ENCODE measurements around the gene DNAJC5. TPM values are rescaled to one million over a fixed set of nuclear protein-coding genes. Genes with fewer than 3 reads are reported as not detected.
A peak's percentile ranks its signal among the peaks of the same experiment; 100 is the strongest.
"Not testable (repeated sequence)": the region's sequence is repeated elsewhere in the genome, so short reads cannot be mapped to it uniquely, and the experiment has no call there.

DNAJC5 gene
- total RNA-seq, 2 experiments from 2014 or later: 30.1 to 34.3 TPM

DNA sequence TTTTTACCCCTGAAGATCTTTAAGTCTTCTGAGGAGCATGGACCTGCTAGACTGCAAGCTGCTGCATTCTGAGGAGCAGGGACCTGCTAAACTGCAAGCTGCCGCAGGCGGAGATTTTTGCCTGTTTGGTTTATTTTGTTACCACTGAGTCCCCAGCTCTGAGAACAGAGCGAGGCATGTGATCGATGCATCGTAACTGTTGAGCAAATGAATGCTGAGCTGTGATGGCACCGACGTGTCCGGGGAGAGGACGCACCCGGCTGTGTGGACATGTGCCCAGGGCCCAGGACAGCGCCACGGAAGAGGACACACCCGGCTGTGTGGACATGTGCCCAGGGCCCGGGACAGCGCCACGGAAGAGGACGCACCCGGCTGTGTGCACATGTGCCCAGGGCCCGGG, 24.2 kb downstream of the DNAJC5 start:
- ChIA-PET CTCF (interaction anchor here (1.3 to 1.4 kb wide), 2 partner anchors 14 to 17 kb away, joined by 4 to 6 read pairs; no protein-coding TSS in a partner anchor), POLR2A (no interaction called here)
- H3K27me3 Mint-ChIP-seq: no peaks in the 10 kb centered on the region
- intact Hi-C loops (cut with DNase I, micrococcal nuclease): no loop called here
- no peak overlapping the region for H3K27ac Mint-ChIP-seq
- H3K4me1 Mint-ChIP-seq: peaks cover 15% of the 10 kb centered on the region
- no peak for DNase-seq
- no peaks in the 10 kb centered on the region for H3K9me3 Mint-ChIP-seq (ENCODE audit: low read depth)
- no peak for ATAC-seq
- H3K4me3 Mint-ChIP-seq: no peak overlapping the region
- peaks cover 24% of the 10 kb centered on the region for H3K36me3 Mint-ChIP-seq (ENCODE audit: low read depth)

DNA sequence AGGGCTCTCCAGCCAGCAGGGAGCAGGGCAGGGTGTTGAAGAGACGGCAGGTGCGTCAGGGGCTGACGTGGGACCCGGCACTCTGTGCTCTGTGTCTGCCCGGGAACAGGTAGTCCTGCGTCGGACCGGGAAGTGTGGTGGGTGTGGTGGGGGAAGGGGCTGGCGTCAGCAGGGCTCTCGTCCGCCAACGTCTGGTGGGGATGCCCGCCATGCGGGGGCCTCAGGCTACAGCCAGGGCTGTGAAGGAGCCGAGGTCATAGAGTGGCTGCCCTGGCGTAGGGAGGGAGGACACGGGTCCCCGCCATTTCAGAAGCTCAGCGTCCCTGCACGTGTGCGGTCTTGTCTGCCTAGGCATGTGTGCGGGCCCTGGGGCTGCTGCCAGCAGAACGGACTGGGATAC, 25.3 kb downstream of the DNAJC5 start:
- peaks cover 17% of the 10 kb centered on the region for H3K36me3 Mint-ChIP-seq (ENCODE audit: low read depth)
- no peak overlapping the region for H3K4me3 Mint-ChIP-seq
- peaks cover 15% of the 10 kb centered on the region for H3K4me1 Mint-ChIP-seq
- no peak for DNase-seq
- no peaks in the 10 kb centered on the region for H3K27me3 Mint-ChIP-seq
- no peak overlapping the region for H3K27ac Mint-ChIP-seq
- H3K9me3 Mint-ChIP-seq (ENCODE audit: low read depth): no peaks in the 10 kb centered on the region
- CTCF ChIA-PET: no interaction called here
- intact Hi-C loops (cut with DNase I, micrococcal nuclease): no loop called here
- no peak for ATAC-seq
- POLR2A ChIA-PET: no interaction called here

- H3K27ac Mint-ChIP-seq: no peak overlapping the region
- intact Hi-C loops (cut with DNase I, micrococcal nuclease): no loop called here
- no peak overlapping the region for H3K4me3 Mint-ChIP-seq
- ATAC-seq: no peak
- POLR2A ChIA-PET: no interaction called here
- no peaks in the 10 kb centered on the region for H3K27me3 Mint-ChIP-seq
- H3K4me1 Mint-ChIP-seq: peaks cover 7% of the 10 kb centered on the region
- no peak for DNase-seq
- CTCF ChIA-PET: interaction anchor here (0.7 kb wide), 1 partner anchor 45 kb away, joined by 6 read pairs; no protein-coding TSS in a partner anchor
- peaks cover 12% of the 10 kb centered on the region for H3K36me3 Mint-ChIP-seq (ENCODE audit: low read depth)
- H3K9me3 Mint-ChIP-seq (ENCODE audit: low read depth): no peaks in the 10 kb centered on the region
Observed at GRCh38 chr20:63923651-63924050, 28.7 kb downstream of the DNAJC5 start.

GRCh38 chr20:63924241-63924640, 29.3 kb downstream of the DNAJC5 start:
- POLR2A ChIA-PET: no interaction called here
- Mint-ChIP-seq H3K4me1 (peaks cover 7% of the 10 kb centered on the region), H3K27me3 (no peaks in the 10 kb centered on the region), H3K9me3 (ENCODE audit: low read depth) (no peaks in the 10 kb centered on the region), H3K36me3 (ENCODE audit: low read depth) (peaks cover 18% of the 10 kb centered on the region), H3K4me3 (no peak overlapping the region), H3K27ac (no peak overlapping the region)
- intact Hi-C loops (cut with DNase I, micrococcal nuclease): no loop called here
- CTCF ChIA-PET: no interaction called here
- ATAC-seq: no peak
- DNase-seq: no peak

- no peaks in the 10 kb centered on the region for H3K9me3 Mint-ChIP-seq (ENCODE audit: low read depth)
- DNase-seq (no peak), ATAC-seq (no peak)
- intact Hi-C loops (cut with DNase I, micrococcal nuclease): no loop called here
- CTCF ChIA-PET: no interaction called here
- peak overlapping the region; percentile 29 for H3K27ac Mint-ChIP-seq
- H3K27me3 Mint-ChIP-seq: no peaks in the 10 kb centered on the region
- H3K4me1 Mint-ChIP-seq: peaks cover 7% of the 10 kb centered on the region
- POLR2A ChIA-PET: no interaction called here
- no peak overlapping the region for H3K4me3 Mint-ChIP-seq
- H3K36me3 Mint-ChIP-seq (ENCODE audit: low read depth): peaks cover 32% of the 10 kb centered on the region
Observed at GRCh38 chr20:63926298-63926697, 31.4 kb downstream of the DNAJC5 start.

DNA sequence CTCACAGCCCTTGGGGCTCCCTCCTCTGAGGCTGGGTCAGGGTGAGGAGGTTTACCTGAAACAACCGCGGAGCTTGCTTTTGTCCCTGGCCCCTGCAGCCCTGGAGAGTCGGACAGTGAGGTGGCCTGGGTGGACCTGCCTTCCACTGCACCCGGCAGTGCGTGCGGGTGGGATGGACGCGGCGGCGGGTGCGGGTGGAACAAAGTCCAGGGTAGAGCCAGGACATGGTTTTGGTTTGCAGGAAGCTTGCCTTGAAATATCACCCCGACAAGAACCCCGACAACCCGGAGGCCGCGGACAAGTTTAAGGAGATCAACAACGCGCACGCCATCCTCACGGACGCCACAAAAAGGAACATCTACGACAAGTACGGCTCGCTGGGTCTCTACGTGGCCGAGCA, 34.1 kb downstream of the DNAJC5 start:
- Mint-ChIP-seq H3K36me3 (ENCODE audit: low read depth) (peaks cover 41% of the 10 kb centered on the region), H3K4me1 (peaks cover 3% of the 10 kb centered on the region), H3K27ac (no peak overlapping the region), H3K9me3 (ENCODE audit: low read depth) (no peaks in the 10 kb centered on the region), H3K4me3 (no peak overlapping the region), H3K27me3 (no peaks in the 10 kb centered on the region)
- intact Hi-C loops (cut with DNase I, micrococcal nuclease): no loop called here
- POLR2A ChIA-PET: interaction anchor here (1.1 kb wide), 1 partner anchor 25 kb away, joined by 7 read pairs; no protein-coding TSS in a partner anchor
- CTCF ChIA-PET: interaction anchor here (0.5 to 0.7 kb wide), 2 partner anchors 25 to 59 kb away, joined by 3 to 4 read pairs; no protein-coding TSS in a partner anchor
- DNase-seq: no peak
- ATAC-seq: no peak

GRCh38 chr20:63929473-63929883, 34.6 kb downstream of the DNAJC5 start:
- H3K4me1 Mint-ChIP-seq; intact Hi-C loops (cut with DNase I, micrococcal nuclease); H3K9me3 Mint-ChIP-seq (ENCODE audit: low read depth); DNase-seq; H3K27ac Mint-ChIP-seq; ATAC-seq; H3K4me3 Mint-ChIP-seq; H3K27me3 Mint-ChIP-seq: not testable (repeated sequence)
- CTCF ChIA-PET: interaction anchor here (0.5 to 0.7 kb wide), 2 partner anchors 25 to 63 kb away, joined by 3 read pairs; no protein-coding TSS in a partner anchor
- POLR2A ChIA-PET: interaction anchor here (1.1 kb wide), 1 partner anchor 26 kb away, joined by 7 read pairs; no protein-coding TSS in a partner anchor
- peaks cover 41% of the 10 kb centered on the region for H3K36me3 Mint-ChIP-seq (ENCODE audit: low read depth)

GRCh38 chr20:63930971-63931553, 36.1 kb downstream of the DNAJC5 start:
- peaks cover 49% of the 10 kb centered on the region for H3K36me3 Mint-ChIP-seq (ENCODE audit: low read depth)
- no peak overlapping the region for H3K4me3 Mint-ChIP-seq
- POLR2A ChIA-PET: no interaction called here
- CTCF ChIA-PET: no interaction called here
- ATAC-seq (no peak), DNase-seq (no peak)
- H3K27me3 Mint-ChIP-seq: no peaks in the 10 kb centered on the region
- no peak overlapping the region for H3K27ac Mint-ChIP-seq
- intact Hi-C loops (cut with DNase I, micrococcal nuclease): no loop called here
- H3K4me1 Mint-ChIP-seq: peaks cover 2% of the 10 kb centered on the region
- H3K9me3 Mint-ChIP-seq (ENCODE audit: low read depth): no peaks in the 10 kb centered on the region

DNA sequence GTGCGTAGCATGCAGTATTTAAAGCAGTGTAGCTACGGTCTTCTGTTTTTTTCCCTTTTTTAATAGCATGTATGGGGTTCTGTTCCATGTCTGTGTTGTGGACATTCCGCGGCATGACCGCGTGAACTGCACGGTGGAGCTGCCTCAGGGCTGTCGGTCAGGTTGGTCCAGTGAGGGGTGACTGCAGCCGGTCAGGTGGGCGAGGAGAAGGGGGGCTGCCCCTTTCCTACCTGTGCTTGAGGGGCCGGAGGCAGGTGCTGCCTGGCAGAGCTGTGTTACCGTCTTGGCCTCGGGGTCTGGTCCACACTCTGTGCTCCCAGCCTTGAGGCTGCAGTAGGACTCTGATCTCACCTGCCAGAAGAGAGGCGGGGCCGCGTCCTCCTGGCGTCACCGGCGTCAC, 36.8 kb downstream of the DNAJC5 start:
- Mint-ChIP-seq H3K9me3 (ENCODE audit: low read depth) (no peaks in the 10 kb centered on the region), H3K27me3 (no peaks in the 10 kb centered on the region), H3K4me1 (no peaks in the 10 kb centered on the region), H3K27ac (peak overlapping the region; percentile 0), H3K36me3 (ENCODE audit: low read depth) (peaks cover 51% of the 10 kb centered on the region), H3K4me3 (no peak overlapping the region)
- ATAC-seq: no peak
- DNase-seq: no peak
- intact Hi-C loops (cut with DNase I, micrococcal nuclease): no loop called here
- CTCF ChIA-PET: interaction anchor here (1.2 kb wide), 1 partner anchor 30 kb away, joined by 5 read pairs; no protein-coding TSS in a partner anchor
- POLR2A ChIA-PET: no interaction called here

DNA sequence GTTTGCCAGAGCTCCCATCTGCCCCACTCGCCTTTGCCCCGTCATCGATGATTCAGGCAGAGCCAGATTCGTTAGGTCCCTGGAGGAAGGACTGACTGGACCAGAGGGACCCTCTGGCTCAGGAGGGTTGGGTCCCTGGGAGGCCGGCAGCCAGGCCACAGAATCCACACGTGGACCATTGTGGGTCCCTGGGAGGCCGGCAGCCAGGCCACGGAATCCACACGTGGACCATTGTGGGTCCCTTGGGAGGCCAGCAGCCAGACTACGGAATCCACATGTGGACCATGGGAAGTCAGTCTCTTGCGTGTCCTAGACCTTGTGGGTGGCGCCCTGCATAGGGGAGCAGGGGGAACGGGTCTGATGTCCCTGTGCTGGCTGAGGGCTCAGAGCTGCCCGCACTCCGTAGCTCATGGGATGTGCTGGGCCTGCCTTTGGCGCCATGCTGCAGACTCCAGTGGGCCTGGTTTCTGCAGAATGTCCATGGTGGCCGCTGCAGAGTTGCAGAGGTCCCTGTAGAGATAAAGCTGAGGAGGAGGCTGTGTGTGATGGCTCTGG, 37.8 kb downstream of the DNAJC5 start:
- no peak overlapping the region for H3K4me3 Mint-ChIP-seq
- POLR2A ChIA-PET: no interaction called here
- CTCF ChIA-PET: interaction anchor here (0.6 to 1.2 kb wide), 3 partner anchors 31 to 171 kb away, joined by 3 to 5 read pairs (median 3); no protein-coding TSS in a partner anchor
- intact Hi-C loops (cut with DNase I, micrococcal nuclease): no loop called here
- no peaks in the 10 kb centered on the region for H3K27me3 Mint-ChIP-seq
- no peak overlapping the region for H3K27ac Mint-ChIP-seq
- DNase-seq (no peak), ATAC-seq (no peak)
- peaks cover 51% of the 10 kb centered on the region for H3K36me3 Mint-ChIP-seq (ENCODE audit: low read depth)
- H3K9me3 Mint-ChIP-seq (ENCODE audit: low read depth): no peaks in the 10 kb centered on the region
- no peaks in the 10 kb centered on the region for H3K4me1 Mint-ChIP-seq

DNA sequence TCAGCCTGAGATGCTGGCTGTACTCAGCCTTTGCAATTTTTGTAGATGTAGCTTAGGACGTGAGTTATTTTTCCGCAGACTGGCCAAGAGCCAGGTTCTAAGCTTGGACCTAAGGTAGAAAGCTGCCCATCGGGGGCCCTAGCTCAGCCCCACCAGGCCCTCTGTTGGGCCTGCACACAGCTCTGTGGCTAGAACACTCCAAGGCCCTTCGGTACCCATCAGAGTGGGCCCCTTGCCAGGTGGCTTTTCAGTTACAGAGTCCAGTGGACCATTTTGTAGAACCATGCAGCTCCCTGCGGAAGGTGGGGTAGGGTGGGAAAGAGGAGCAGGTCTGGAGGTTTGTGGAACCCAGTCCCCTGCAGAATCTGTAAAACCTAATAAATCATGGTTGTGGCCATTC, 38.7 kb downstream of the DNAJC5 start:
- H3K4me1 Mint-ChIP-seq: no peaks in the 10 kb centered on the region
- no peaks in the 10 kb centered on the region for H3K27me3 Mint-ChIP-seq
- H3K4me3 Mint-ChIP-seq: no peak overlapping the region
- intact Hi-C loops (cut with DNase I, micrococcal nuclease): no loop called here
- CTCF ChIA-PET: interaction anchor here (0.7 kb wide), 1 partner anchor 15 kb away, joined by 4 read pairs; no protein-coding TSS in a partner anchor
- H3K9me3 Mint-ChIP-seq (ENCODE audit: low read depth): no peaks in the 10 kb centered on the region
- DNase-seq (no peak), ATAC-seq (no peak)
- POLR2A ChIA-PET: no interaction called here
- H3K36me3 Mint-ChIP-seq (ENCODE audit: low read depth): peaks cover 46% of the 10 kb centered on the region
- H3K27ac Mint-ChIP-seq: no peak overlapping the region

Measured in activated CD4-positive, alpha-beta T cell treated with anti-CD3 and anti-CD28 coated beads for 36 hours (primary cell).